C4-2B (cell line): ENCODE data around the gene SLC26A9.

Experiments used
- CTCF ChIP-seq: fragments of 450-650 bp; conservative IDR thresholded peaks from 2 replicates; pipeline ENCODE4 v1.5.1; 2017; ENCODE audit warnings: mild to moderate bottlenecking
- ZFX ChIP-seq: fragments of 450-650 bp; IDR thresholded peaks from 2 replicates; pipeline ENCODE4 v1.6.1; 2017

GRCh38 chr1:205962821-205963221 lies 19.6 kb upstream of the SLC26A9 start:
- TF ChIP-seq CTCF (no peak), ZFX (no peak)
